Smooth muscle cell (in vitro differentiated cells): ENCODE data around the gene HEPHL1. TPM values are rescaled to one million over a fixed set of nuclear protein-coding genes. Genes with fewer than 3 reads are reported as not detected.

Source experiments
- DNase-seq: peaks from one replicate; lab custom pipeline; 2025; ENCODE audit not compliant: unreplicated experiment; lab: John Stamatoyannopoulos, UW
- H2AFZ ChIP-seq: fragments of 200-600 bp; sonication (generic); 2 replicates; pipeline ENCODE4 v1.6.0; 2016; ENCODE audit warnings: antibody characterized with exemption, low read depth, mild to moderate bottlenecking
- H3F3A ChIP-seq: fragments of 200-600 bp; sonication (generic); 2 replicates; pipeline ENCODE4 v1.6.0; 2017; ENCODE audit warnings: antibody characterized with exemption, low read depth
- H3K27ac ChIP-seq: fragments of 200-600 bp; sonication (generic); 2 replicates; pipeline ENCODE4 v1.5.1; 2016; ENCODE audit warnings: low read depth, mild to moderate bottlenecking
- H3K27me3 ChIP-seq: fragments of 200-600 bp; sonication (generic); 2 replicates; pipeline ENCODE4 v1.6.1; 2016; ENCODE audit warnings: low read depth, mild to moderate bottlenecking
- H3K36me3 ChIP-seq: fragments of 200-600 bp; sonication (generic); 2 replicates; pipeline ENCODE4 v1.5.1; 2016; ENCODE audit warnings: low read depth
- H3K4me1 ChIP-seq: fragments of 200-600 bp; sonication (generic); 2 replicates; pipeline ENCODE4 v1.5.1; 2016; ENCODE audit warnings: low read depth
- H3K4me2 ChIP-seq: fragments of 200-600 bp; sonication (generic); 2 replicates; pipeline ENCODE4 v1.6.0; 2016; ENCODE audit warnings: mild to moderate bottlenecking
- H3K4me3 ChIP-seq: fragments of 200-600 bp; sonication (generic); 2 replicates; pipeline ENCODE4 v1.5.1; 2016; ENCODE audit warnings: mild to moderate bottlenecking
- H3K79me2 ChIP-seq: fragments of 200-600 bp; sonication (generic); 2 replicates; pipeline ENCODE4 v1.6.0; 2016; ENCODE audit warnings: low read depth, mild to moderate bottlenecking
- H3K9ac ChIP-seq: fragments of 200-600 bp; sonication (generic); 2 replicates; pipeline ENCODE4 v1.6.0; 2016; ENCODE audit warnings: low read depth
- H3K9me3 ChIP-seq: fragments of 200-600 bp; sonication (generic); replicated peaks from 2 replicates; pipeline ENCODE4 v1.5.1; 2016; ENCODE audit warnings: low read depth
- H4K20me1 ChIP-seq: fragments of 200-600 bp; sonication (generic); 2 replicates; pipeline ENCODE4 v1.6.0; 2016; ENCODE audit warnings: low read depth
- WGBS: methylation state at CpG from one replicate; pipeline ENCODE4 v1.1.7; 2016; ENCODE audit warnings: low lambda C conversion rate; 5-methylcytosine and 5-hydroxymethylcytosine counted together
- polyA plus RNA-seq: library from polyadenylated mRNA; unstranded; fragments of >200 nt; fragmentation: Nextera tagmentation; extraction: Ambion mirVana; gene quantifications from 2 replicates; pipeline ENCODE4 v1.2.1, GENCODE V29; 2016
- total RNA-seq: library from RNA; depleted of rRNA; stranded (reverse); fragments of >200 nt; gene quantifications from 2 replicates; pipeline ENCODE4 v1.2.3, GENCODE V29; 2014
- TF ChIP-seq, protein P1 (sequence below): fragments of 200-600 bp; sonication (generic); IDR thresholded peaks from 2 replicates; pipeline ENCODE4 v1.5.1; 2017; ENCODE audit warnings: borderline replicate concordance, mild to moderate bottlenecking, antibody characterized with exemption; ENCODE audit not compliant: insufficient read depth, poor library complexity, severe bottlenecking

HEPHL1 gene
- total and polyA plus RNA-seq, 2 experiments from 2014 or later = 0.13 to 0.21 TPM

DNA sequence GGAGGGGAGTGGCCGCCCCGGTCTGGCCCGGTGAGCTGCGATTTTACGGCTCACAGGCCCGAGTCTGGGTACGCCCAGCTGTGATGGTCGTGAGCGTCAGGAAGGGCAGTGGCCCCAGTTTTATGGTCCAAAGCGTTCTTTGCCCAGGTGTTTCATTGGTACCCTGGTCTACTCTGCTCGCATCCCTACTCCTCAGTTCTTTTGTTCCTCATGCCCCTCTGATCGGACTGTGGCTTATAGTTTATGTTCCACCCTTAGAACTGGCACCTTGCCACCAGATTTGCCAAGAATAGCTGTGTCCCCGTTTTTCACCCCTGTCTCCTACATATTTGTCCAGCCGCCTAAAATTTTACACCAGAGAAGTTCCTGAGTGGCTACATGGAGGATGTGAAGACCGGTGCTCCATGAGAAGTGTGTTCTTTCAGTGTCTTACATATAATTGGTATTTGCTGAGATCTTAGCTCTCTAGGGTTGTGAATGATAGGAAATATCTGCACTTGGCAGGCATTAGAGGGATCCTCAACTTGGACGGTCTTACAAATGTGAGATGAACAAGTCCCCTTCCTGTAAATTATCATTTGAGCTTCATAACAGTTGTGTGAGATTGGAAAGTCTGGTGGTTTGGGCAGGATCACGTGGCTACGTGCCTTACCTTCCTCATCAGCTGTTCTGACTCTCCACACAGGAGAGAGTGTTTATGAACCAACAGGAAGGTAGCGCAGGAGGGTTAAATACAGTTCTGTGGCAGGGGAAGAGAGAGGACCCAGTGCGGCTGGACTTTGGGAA lies 108.6 kb downstream of the HEPHL1 start:
- TF ChIP-seq, protein P1, sequence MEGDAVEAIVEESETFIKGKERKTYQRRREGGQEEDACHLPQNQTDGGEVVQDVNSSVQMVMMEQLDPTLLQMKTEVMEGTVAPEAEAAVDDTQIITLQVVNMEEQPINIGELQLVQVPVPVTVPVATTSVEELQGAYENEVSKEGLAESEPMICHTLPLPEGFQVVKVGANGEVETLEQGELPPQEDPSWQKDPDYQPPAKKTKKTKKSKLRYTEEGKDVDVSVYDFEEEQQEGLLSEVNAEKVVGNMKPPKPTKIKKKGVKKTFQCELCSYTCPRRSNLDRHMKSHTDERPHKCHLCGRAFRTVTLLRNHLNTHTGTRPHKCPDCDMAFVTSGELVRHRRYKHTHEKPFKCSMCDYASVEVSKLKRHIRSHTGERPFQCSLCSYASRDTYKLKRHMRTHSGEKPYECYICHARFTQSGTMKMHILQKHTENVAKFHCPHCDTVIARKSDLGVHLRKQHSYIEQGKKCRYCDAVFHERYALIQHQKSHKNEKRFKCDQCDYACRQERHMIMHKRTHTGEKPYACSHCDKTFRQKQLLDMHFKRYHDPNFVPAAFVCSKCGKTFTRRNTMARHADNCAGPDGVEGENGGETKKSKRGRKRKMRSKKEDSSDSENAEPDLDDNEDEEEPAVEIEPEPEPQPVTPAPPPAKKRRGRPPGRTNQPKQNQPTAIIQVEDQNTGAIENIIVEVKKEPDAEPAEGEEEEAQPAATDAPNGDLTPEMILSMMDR = no peak
- Histone ChIP-seq H3K9me3 (no peaks in the 10 kb centered on the region), H3K9ac (peak overlapping the region; percentile 97), H3K36me3 (no peaks in the 10 kb centered on the region), H3K27me3 (no peaks in the 10 kb centered on the region), H3F3A (peaks cover 17% of the 10 kb centered on the region), H3K27ac (peak overlapping the region; percentile 100), H4K20me1 (peaks cover 23% of the 10 kb centered on the region), H3K4me3 (peak overlapping the region; percentile 77), H3K4me1 (peaks cover 34% of the 10 kb centered on the region), H2AFZ (peak overlapping the region; percentile 79), H3K79me2 (peaks cover 57% of the 10 kb centered on the region), H3K4me2 (peak overlapping the region; percentile 86)
- DNase-seq = no peak
- whole genome bisulfite sequencing = 6% methylated on average over 20 of the region's 20 CpGs

DNA sequence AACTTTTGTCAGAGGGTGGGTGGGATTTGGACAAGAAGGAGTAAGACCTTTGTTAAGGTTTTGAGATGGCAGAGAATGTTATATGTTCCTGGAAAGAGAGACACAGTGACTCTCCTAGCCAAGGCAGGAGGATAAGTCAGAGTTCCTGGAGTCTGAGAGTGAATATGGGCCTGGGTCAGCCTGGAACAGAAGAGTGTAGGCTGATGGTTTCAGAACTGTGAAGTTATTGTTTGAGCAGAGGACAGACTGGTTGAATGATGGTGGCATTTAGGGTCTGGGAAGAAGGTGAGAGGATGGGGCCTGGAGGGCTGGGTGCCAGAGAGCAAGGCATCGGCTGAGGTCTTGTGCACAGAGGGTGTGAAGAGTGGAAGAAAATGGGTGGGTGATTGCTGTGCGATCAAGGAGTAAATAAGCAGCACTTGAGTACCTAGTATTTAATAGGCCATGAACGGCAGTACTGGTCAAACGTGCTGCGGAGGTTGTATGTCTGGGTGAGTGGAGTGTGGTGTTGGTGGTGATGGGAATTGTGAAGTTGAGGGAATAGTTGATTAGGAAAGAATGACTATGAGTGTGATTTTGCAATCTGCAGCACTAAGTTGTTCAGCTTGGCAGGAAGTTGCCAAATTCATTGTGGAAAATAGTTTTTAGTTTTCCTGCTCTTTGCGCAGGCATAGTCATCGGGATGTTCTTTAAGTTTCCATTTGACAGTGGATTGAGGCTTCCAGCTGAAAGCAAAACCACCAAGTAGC lies 109.3 kb downstream of the HEPHL1 start:
- H3F3A ChIP-seq = peaks cover 19% of the 10 kb centered on the region
- H3K27ac ChIP-seq = peak overlapping the region; percentile 100
- no peaks in the 10 kb centered on the region for H3K9me3 ChIP-seq
- DNase-seq = no peak
- peak overlapping the region; percentile 97 for H3K9ac ChIP-seq
- 24% methylated on average over 7 of the region's 7 CpGs for WGBS
- H3K36me3 ChIP-seq = no peaks in the 10 kb centered on the region
- TF ChIP-seq, protein P1 = no peak
- peaks cover 23% of the 10 kb centered on the region for H4K20me1 ChIP-seq
- peak overlapping the region; percentile 77 for H3K4me3 ChIP-seq
- H3K4me1 ChIP-seq = peaks cover 39% of the 10 kb centered on the region
- no peak overlapping the region for H2AFZ ChIP-seq
- H3K4me2 ChIP-seq = peak overlapping the region; percentile 86
- peaks cover 58% of the 10 kb centered on the region for H3K79me2 ChIP-seq
- no peaks in the 10 kb centered on the region for H3K27me3 ChIP-seq

- Histone ChIP-seq H3K4me2 (peak overlapping the region; percentile 86), H3K4me3 (peak overlapping the region; percentile 77), H3K79me2 (peaks cover 58% of the 10 kb centered on the region), H2AFZ (no peak overlapping the region), H3K27me3 (no peaks in the 10 kb centered on the region), H3K9ac (peak overlapping the region; percentile 22), H3F3A (peaks cover 24% of the 10 kb centered on the region), H3K4me1 (peaks cover 42% of the 10 kb centered on the region), H4K20me1 (peaks cover 23% of the 10 kb centered on the region), H3K27ac (peak overlapping the region; percentile 100), H3K36me3 (no peaks in the 10 kb centered on the region), H3K9me3 (no peaks in the 10 kb centered on the region)
- DNase-seq = no peak
- WGBS = 39% methylated on average over 3 of the region's 3 CpGs
- TF ChIP-seq, protein P1 = no peak
Observed at GRCh38 chr11:94131047-94131717, 110.0 kb downstream of the HEPHL1 start.
